SJSA1 (cell line): ENCODE data around the gene IL25. TPM values are rescaled to one million over a fixed set of nuclear protein-coding genes. Genes with fewer than 3 reads are reported as not detected.

Experiments used
- DNase-seq, 2 experiments: peaks; one replicate each; pipeline ENCODE4 v3.0.0-alpha.2; 2015 to 2020; ENCODE audit warnings: low spot score in 2 of 2, low read depth in 1 of 2
- H3K27ac ChIP-seq: fragments of 250-450 bp; sonication (Bioruptor Pico); 2 replicates; pipeline ENCODE4 v1.5.1; 2020; ENCODE audit warnings: mild to moderate bottlenecking, moderate library complexity
- H3K27me3 ChIP-seq: fragments of 250-450 bp; sonication (Bioruptor Pico); replicated peaks from 2 replicates; pipeline ENCODE4 v1.5.1; 2020; ENCODE audit warnings: mild to moderate bottlenecking, moderate library complexity
- H3K36me3 ChIP-seq: fragments of 250-450 bp; sonication (Bioruptor Pico); 2 replicates; pipeline ENCODE4 v1.5.1; 2020; ENCODE audit warnings: mild to moderate bottlenecking
- H3K4me1 ChIP-seq: fragments of 250-450 bp; sonication (Bioruptor Pico); replicated peaks from 2 replicates; pipeline ENCODE4 v1.6.1; 2021; ENCODE audit warnings: mild to moderate bottlenecking
- H3K4me3 ChIP-seq: fragments of 250-450 bp; sonication (Bioruptor Pico); 2 replicates; pipeline ENCODE4 v1.5.1; 2020; ENCODE audit warnings: mild to moderate bottlenecking
- H3K9me3 ChIP-seq: fragments of 250-450 bp; sonication (Bioruptor Pico); replicated peaks from 2 replicates; pipeline ENCODE4 v1.5.1; 2020; ENCODE audit warnings: mild to moderate bottlenecking
- total RNA-seq: library from RNA; depleted of rRNA; stranded (reverse); fragments of >200 nt; shearing (Covaris generic); gene quantifications from 2 replicates; pipeline ENCODE4 v1.2.3, GENCODE V29; 2014

IL25 gene
- total RNA-seq, 1 experiment from 2014 or later: not detected

DNA sequence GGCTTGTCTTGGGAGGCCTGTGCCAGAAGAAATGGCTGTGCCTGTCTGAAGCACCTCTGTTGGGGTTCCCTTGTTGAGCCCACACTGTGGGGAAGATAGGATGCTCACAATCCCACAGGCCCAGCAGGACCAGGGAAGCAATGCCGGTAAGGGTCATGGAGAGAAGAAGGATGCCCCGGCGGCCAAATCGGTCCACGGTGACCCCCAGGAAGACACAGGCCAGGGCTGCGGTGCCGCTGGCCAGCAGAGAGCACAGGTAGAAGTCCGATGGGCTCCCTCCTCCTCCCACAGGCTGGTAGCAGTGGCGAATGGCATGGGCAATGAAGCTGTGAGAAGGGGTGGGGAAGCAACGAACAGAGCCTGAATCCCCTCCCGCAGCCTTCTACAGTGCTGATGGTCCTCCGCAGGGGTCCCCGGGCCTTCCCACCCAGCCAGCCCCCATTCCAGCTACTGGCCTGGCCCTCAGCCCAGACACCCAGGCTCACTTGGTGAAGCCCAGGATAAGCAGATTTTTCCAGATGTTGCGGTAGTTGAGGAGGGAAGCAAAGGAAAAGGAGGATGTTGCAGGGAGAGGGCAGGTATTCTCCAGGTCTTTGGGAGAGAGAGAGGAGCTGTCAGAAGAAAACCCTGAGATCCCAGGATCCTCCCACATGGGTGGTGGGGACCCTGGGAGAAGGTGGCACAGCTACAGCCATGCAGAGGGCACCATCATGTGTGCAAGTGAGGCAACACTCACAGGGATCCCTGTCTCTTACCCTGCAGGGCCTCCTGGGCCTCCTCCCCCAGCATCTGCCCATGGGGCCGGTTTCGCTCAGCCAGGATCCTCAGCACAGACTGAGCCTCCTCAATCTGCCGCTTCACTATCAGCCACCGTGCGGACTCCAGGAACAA is 25.0 kb upstream of the IL25 start:
- DNase-seq: no peak
- H3K27ac ChIP-seq: no peak overlapping the region
- peaks cover 22% of the 10 kb centered on the region for H3K27me3 ChIP-seq
- no peak overlapping the region for H3K4me3 ChIP-seq
- peaks cover 9% of the 10 kb centered on the region for H3K4me1 ChIP-seq
- no peaks in the 10 kb centered on the region for H3K9me3 ChIP-seq
- H3K36me3 ChIP-seq: no peaks in the 10 kb centered on the region

- no peak for DNase-seq
- no peaks in the 10 kb centered on the region for H3K36me3 ChIP-seq
- no peak overlapping the region for H3K4me3 ChIP-seq
- H3K9me3 ChIP-seq: no peaks in the 10 kb centered on the region
- H3K27me3 ChIP-seq: peaks cover 28% of the 10 kb centered on the region
- H3K4me1 ChIP-seq: peaks cover 11% of the 10 kb centered on the region
- H3K27ac ChIP-seq: no peak overlapping the region
Observed at GRCh38 chr14:23348297-23348655, 24.3 kb upstream of the IL25 start.

DNA sequence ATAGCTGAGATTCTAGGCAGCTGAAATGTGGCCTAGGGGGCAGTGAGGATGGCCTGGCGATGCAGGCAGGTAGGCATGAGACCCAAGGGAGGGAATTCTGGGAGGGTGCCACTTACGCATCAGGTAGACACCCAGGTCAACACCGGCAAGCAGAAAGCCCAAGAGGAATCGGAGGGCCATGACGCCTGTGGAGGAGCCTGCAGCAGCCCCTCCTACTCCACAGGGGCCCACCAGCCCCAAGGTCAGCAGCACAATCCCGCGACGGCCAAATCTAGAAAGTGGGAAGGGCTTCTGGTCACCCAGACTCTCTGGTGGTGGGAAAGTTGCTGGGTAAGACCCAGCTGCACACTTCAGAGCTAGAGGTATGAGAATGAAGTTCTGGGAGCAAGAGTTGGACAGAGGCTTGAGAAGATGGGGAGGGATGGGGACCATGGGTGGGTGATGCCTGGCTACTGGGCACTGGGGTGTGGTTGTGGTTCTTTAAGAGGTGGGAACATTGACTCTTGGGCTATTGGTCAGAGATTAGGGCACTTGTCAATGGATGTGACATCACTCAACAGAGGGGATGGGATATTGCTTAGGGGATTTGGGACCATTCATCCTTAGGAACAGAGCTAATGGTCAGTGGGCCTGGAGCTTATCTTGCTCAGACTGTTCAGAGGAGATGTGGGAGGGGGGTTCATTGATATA is 23.3 kb upstream of the IL25 start:
- no peak for DNase-seq
- no peaks in the 10 kb centered on the region for H3K9me3 ChIP-seq

DNA sequence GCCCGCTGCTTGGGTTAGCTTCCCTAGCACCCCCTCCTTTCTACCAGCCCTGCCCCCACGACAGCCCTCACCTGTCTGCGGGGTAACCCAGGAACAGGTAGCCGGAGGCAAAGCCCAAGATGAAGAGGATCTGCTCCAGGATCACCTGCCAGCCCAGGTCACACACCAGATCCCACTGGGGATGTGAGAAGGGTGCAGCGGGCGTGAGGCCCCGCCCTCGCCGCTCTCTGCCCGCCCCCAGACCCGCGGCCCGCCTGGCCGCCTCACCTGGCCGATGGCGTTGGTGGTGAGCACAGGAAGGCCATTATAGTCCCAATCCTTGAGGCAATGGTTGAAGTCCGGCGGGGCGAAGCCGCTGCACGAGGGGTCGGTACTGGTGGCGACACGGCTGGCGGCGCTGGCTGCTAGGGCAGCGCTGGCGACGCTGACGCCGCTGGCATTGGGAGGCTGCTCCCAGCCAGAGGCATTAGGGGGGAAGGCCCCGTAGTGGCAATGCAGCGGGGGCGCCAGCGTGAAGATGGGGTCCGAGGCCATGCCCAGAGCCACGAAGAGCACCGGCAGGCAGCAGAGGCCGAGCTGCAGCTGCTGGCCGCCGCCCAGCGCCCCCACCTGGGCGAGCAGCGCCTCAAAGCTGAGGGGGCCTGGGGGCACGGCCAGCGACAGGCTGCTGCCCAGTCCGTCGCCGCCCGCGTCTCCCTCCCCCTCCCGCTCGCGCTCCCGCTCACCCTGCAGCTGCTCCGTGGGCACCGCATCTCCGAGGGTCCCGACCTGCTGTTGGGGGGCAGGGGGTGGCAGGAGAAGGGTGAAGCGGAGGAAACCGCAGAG is 20.7 kb upstream of the IL25 start:
- Histone ChIP-seq H3K27ac (no peak overlapping the region), H3K9me3 (no peaks in the 10 kb centered on the region), H3K36me3 (no peaks in the 10 kb centered on the region), H3K4me1 (peaks cover 11% of the 10 kb centered on the region), H3K4me3 (peak overlapping the region; percentile 33), H3K27me3 (peaks cover 42% of the 10 kb centered on the region)
- DNase-seq: no peak

More for the DNA sequence above, 23.3 kb upstream of the IL25 start:
- peaks cover 35% of the 10 kb centered on the region for H3K27me3 ChIP-seq
- no peak overlapping the region for H3K27ac ChIP-seq
- H3K36me3 ChIP-seq: no peaks in the 10 kb centered on the region
- peaks cover 11% of the 10 kb centered on the region for H3K4me1 ChIP-seq
- no peak overlapping the region for H3K4me3 ChIP-seq

DNA sequence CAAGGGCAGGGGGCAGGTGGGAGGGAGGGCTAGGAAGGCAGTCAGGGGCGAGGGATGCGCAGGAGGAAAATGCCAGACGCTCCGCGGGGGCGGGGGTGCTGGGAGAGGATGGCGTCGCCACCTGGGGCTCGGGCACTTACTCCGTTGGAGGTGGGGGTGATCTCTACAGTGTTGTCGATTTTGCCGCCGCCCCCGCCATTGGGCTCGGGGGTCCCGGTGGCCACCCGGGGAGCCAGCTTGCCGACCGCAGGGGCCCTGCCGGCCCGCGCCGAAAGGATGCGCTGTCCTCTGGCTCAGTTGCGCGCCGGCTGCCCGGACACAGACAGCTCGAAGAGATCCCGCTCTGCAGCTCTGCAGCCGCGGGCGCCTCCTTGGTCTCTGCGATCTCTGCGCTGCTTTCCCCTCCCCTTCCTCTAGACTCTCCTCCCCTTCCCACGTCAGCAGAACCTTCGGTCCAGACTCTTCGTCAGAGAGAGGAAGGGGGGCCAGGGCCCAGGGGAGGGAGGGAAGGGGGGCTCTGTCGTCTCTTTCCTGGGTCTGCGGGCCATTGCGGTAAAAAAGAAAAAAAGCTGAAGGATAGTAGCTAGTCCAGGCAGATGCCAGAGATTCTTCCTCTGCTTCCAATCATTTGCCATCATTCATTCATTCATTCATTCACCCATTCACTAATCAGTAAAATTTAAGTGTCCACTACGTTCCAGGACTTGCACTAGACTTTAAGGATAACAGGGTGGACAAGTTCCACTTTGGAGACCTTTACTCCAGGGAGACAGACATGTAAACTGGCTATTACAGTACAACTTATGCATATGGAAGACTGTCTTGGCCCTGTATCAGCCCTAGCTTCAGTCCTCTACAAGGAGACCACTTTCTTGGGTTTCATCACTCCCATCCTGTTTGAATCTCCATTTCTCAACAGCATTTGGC is 19.8 kb upstream of the IL25 start, which contains the start of gene SLC22A17:
Gene SLC22A17 (minus strand): TSS at position 382 of the 927 bp plus-strand sequence.
- H3K4me1 ChIP-seq: peaks cover 11% of the 10 kb centered on the region
- no peak within 1 kb of the TSS for H3K27ac ChIP-seq
- H3K36me3 ChIP-seq: no peaks in the 10 kb centered on the region
- H3K27me3 ChIP-seq: peaks cover 50% of the 10 kb centered on the region
- H3K4me3 ChIP-seq: peak within 1 kb of the TSS; percentile 33
- H3K9me3 ChIP-seq: no peaks in the 10 kb centered on the region
- DNase-seq: peak; percentile 21 to 63

- Histone ChIP-seq H3K4me1 (peaks cover 11% of the 10 kb centered on the region), H3K4me3 (no peak overlapping the region), H3K27me3 (peaks cover 54% of the 10 kb centered on the region), H3K36me3 (no peaks in the 10 kb centered on the region), H3K9me3 (no peaks in the 10 kb centered on the region), H3K27ac (no peak overlapping the region)
- no peak for DNase-seq
Observed at GRCh38 chr14:23353433-23353780, 19.2 kb upstream of the IL25 start.

GRCh38 chr14:23354990-23355389 is 17.6 kb upstream of the IL25 start:
- H3K27ac ChIP-seq: no peak overlapping the region
- H3K9me3 ChIP-seq: no peaks in the 10 kb centered on the region
- H3K4me1 ChIP-seq: peaks cover 11% of the 10 kb centered on the region
- H3K27me3 ChIP-seq: peaks cover 54% of the 10 kb centered on the region
- H3K4me3 ChIP-seq: no peak overlapping the region
- H3K36me3 ChIP-seq: no peaks in the 10 kb centered on the region
- no peak for DNase-seq

GRCh38 chr14:23355871-23356435 is 16.7 kb upstream of the IL25 start:
- DNase-seq: no peak
- no peak overlapping the region for H3K27ac ChIP-seq
- no peaks in the 10 kb centered on the region for H3K36me3 ChIP-seq
- H3K4me1 ChIP-seq: peaks cover 11% of the 10 kb centered on the region
- H3K4me3 ChIP-seq: no peak overlapping the region
- H3K27me3 ChIP-seq: peaks cover 54% of the 10 kb centered on the region
- no peaks in the 10 kb centered on the region for H3K9me3 ChIP-seq

DNA sequence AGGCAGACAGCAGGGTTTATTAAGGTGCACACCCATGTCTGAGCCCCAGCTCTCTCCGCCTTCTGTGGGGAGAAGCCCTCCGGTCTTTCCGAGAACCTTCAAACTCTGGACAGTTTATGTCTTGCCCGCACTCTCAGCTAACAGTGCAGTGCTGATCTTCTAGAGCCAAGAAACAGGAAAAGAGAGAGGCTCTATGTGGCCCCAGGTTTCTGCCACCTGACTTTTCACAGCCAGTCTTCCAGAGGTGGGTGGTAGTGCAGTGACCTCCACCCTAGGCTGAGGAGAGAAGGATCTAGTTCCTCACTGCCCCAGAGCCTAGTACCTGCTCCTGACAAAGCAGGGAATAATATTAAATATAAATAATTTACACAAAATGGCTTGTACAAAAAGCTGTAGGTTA is 15.9 kb upstream of the IL25 start:
- Histone ChIP-seq H3K27ac (no peak overlapping the region), H3K27me3 (peaks cover 52% of the 10 kb centered on the region), H3K9me3 (no peaks in the 10 kb centered on the region), H3K4me3 (no peak overlapping the region), H3K36me3 (no peaks in the 10 kb centered on the region), H3K4me1 (peaks cover 11% of the 10 kb centered on the region)
- DNase-seq: no peak

GRCh38 chr14:23357261-23357660 is 15.3 kb upstream of the IL25 start:
- Histone ChIP-seq H3K36me3 (no peaks in the 10 kb centered on the region), H3K9me3 (no peaks in the 10 kb centered on the region), H3K4me1 (peaks cover 6% of the 10 kb centered on the region), H3K4me3 (no peak overlapping the region), H3K27ac (no peak overlapping the region), H3K27me3 (peaks cover 52% of the 10 kb centered on the region)
- DNase-seq: no peak

- no peak for DNase-seq
- H3K27ac ChIP-seq: no peak overlapping the region
- no peak overlapping the region for H3K4me3 ChIP-seq
- no peaks in the 10 kb centered on the region for H3K36me3 ChIP-seq
- peaks cover 47% of the 10 kb centered on the region for H3K27me3 ChIP-seq
- H3K9me3 ChIP-seq: no peaks in the 10 kb centered on the region
- H3K4me1 ChIP-seq: no peaks in the 10 kb centered on the region
Observed at GRCh38 chr14:23358042-23358441, 14.6 kb upstream of the IL25 start.

GRCh38 chr14:23358553-23359166 is 13.9 kb upstream of the IL25 start:
- Histone ChIP-seq H3K27ac (no peak overlapping the region), H3K27me3 (peaks cover 48% of the 10 kb centered on the region), H3K9me3 (no peaks in the 10 kb centered on the region), H3K4me3 (no peak overlapping the region), H3K36me3 (no peaks in the 10 kb centered on the region), H3K4me1 (no peaks in the 10 kb centered on the region)
- DNase-seq: no peak
